Measurements from ENCODE around the gene NUP205.

The NUP205 gene

GRCh38 chr7:135541029-135541428 lies 16.7 kb upstream of the NUP205 start:
- DNase-seq: no peak

DNA sequence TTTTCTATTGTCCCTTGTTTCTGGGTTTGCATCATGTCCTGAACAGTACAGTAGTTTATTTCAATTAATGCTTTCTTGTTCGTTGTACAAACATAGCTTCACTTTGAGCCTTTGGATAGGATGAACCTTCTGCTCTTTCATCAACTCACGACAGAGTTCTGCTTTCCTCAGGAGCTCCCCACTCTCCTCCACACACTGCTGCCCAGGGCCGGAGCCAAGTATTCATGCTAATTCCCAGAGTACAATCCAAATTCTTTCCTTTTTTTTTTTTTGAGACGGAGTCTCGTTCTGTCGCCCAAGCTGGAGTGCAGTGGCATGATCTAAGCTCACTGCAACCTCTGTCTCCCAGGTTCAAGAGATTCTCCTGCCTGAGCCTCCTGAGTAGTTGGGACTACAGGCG lies 7.5 kb upstream of the NUP205 start:
- DNase-seq: no peak

DNA sequence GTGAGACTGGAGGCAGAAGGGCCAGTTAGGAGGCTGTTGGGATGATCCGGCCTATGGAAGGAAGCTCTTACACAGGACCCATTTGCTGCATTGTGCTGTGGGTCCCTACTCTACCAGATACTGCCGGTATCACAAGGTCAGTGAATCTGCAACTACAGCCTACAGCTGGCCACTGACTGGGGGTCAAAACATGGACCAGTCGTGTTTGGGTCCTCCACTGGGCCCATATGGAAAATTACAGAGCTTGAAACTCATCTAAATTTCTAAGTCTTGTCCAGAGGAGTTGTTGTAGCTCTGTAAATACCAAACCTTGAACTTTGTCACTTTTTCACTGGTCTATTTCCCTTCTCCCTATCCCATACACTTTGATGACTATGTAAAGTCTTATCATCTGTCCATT lies 5.6 kb upstream of the NUP205 start:
- no peak for DNase-seq

GRCh38 chr7:135553346-135553745 lies 4.4 kb upstream of the NUP205 start:
- no peak for DNase-seq

DNA sequence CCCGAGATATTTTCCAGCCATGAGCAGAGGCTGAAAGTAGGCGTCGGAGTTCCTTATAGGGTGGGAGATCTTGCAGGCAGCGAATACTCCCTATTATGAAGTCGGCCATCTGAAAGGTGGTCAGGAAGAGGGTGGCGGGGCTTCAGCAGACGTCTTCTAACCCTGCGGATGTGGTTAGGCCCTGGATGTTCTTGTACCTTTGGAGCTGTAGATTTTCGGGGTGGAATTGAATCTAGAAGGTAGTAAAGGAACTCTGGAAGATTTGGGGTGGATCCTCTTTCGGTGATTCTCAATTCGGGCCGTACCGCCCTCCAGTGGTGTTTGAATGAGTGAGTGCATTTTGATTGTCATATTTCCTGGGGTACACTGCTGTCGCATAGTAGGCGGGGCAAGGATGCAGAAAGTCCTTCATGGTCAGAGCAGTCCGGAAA lies 635 bp downstream of the NUP205 start:
- DNase-seq: peak; percentile 70

DNA sequence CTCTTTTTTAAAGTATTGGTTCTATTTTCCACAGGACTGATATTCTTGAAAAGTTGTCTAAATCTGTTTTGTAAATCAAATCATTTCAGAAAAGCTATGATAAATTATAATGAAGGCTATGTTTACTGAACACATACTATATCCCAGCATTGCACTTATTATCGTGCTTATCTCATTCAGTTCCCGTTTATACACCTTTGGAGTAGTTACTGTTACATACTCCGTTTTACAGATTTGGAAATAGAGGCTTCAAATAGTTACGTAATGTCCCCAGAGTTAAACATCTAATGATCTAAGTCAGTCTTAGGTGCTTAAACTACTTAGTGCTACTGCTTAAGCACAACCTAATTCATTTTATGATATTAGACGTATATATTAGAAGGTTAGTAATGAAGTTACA lies 1.2 kb downstream of the NUP205 start:
- no peak for DNase-seq

DNA sequence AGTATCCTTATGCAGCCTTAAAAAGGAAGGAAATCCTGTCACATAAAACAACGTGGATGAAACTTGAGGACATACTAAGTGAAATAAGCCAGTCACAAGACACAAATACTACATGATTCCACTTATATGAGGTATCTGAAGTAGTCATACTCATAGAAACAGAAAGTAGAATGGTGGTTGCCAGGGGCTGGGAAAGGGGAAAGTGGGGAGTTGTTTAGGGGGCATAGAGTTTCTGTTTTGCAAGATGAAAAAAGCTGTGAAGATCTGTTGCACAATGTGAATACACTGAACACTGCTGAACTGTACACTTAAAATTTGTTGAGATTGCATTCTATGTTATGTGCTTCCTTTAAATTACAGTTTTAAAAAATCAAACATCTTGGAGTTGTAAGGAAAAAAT lies 2.9 kb downstream of the NUP205 start:
- DNase-seq: no peak

GRCh38 chr7:135562720-135563119 lies 5.0 kb downstream of the NUP205 start:
- no peak for DNase-seq

DNA sequence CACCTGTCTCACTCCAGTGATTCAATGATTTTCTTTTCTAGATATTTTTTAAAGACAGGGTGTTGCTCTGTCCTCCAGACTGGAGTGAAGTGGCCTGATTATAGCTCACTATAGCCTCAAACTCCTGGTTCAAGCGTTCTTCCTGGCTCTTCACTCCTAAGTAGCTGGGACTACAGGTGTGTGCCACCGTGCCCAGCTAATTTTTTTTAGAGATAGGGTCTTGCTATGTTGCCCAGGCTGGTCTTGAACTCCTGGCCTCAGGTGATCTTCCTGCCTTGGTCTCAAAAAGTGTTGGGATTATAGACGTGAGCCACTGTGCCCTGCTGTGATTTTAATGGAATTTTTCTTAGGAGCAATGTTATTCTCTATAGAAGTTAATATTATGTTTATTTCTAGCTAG lies 14.1 kb downstream of the NUP205 start:
- DNase-seq: no peak

DNA sequence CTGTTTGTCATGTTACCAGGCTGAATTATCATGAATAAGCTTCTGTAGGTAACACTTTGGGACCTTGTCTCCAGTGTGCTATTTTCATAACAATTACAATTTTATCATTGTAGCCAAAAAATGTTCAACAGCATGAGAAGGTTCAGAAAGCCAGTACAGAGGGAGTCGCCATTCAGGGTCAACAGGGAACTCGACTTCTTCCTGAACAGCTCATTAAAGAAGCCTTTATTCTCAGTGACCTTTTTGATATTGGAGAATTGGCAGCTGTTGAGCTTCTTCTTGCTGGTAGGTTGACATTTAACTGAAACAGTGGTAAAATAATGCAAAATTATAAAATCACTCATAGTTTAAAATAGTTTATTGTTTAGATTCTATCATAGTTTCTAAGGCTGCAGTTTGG lies 15.8 kb downstream of the NUP205 start:
- DNase-seq: no peak

- DNase-seq: no peak
Observed at GRCh38 chr7:135575296-135575695, 17.6 kb downstream of the NUP205 start.

GRCh38 chr7:135578569-135578968 lies 20.9 kb downstream of the NUP205 start:
- DNase-seq: no peak

DNA sequence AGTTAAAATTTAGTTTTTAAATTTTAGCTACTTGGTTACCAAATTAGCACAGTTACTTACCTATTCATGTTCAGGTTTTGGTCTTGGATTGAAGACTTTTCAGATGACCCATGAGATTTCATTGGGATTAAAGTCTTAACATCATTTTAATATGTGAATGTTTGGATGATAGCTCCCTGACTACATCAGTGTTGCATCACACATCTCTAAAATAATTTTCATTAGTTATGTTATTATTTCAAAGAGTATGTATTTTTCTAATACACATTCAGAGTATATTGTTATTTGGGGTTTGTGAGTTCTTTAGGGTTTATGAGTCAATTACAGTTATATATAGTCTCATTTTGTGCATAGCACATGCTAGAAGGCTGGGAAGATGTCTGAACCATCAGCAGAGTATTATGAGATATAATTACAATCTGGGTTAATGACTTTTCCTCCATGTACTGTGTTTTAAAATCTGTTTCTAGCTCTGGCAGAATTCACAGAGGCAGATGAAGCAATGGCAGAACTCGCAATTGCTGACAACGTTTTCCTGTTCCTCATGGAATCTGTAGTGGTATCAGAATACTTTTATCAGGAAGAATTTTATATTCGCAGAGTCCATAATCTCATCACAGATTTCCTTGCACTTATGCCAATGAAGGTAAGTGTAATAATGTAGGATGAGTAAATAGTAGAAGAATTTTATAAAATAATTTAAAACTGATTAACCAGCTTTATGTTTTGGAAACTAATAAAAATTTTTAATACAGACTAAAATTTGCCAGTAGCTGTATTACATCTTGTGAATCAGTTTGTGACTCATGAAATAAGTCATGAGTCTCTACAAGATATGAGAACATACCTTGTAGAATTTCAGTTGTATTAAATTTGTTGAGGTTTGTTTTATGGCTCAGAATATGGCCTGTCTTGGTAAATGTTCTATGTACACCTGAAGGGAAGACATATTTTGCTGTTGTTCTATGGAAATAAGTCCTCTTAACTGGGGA lies 26.9 kb downstream of the NUP205 start:
- DNase-seq: no peak

DNA sequence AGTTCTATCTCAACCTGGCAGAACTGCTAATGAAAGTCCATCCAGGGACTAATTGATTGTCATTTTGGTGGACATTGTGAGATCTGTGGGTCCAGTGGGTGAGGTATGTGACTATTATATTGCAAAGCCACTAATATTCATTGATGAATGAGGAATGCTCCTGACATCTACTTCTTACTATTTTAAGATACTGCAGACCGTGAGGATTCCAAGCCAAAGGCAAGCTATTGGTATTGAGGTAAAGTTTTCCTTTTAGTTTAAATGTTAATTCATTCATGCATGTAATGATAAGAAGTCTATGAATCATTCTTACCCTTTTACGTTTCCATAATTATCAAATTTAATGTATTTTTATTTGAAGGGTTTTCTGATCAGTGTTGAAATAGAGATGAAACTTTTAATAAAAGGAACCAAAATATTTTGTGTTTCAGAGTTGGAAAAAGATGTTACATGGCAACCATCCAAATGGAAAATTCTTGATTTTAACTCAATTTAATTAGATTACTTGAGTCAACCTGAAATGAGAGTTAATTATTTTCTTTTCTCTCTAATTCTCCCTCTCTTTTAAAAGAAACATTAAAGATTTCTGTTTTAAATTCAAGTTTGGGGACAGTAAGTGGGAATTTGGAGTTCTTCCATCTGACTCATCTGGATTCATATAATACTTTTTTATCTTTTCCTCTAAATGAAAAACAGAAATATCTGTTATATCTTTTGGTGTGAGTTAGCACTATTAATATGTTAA lies 39.6 kb downstream of the NUP205 start:
- no peak for DNase-seq

DNA sequence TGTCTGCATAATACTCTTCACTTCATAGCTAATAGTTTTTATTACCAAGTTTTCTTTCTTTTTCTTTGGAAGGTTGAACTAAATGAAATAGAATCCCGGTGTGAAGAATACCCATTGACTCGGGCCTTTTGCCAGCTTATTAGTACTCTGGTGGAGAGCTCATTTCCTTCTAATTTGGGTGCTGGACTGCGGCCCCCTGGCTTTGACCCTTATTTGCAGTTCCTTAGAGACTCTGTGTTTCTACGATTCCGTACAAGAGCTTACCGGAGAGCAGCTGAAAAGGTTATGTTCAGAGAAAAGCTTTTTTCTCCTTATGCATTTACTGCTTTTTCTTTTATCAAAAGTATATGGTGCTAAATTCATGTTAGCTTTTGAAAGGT lies 40.2 kb downstream of the NUP205 start:
- DNase-seq: no peak

GRCh38 chr7:135599471-135599870 lies 41.8 kb downstream of the NUP205 start:
- DNase-seq: no peak

- no peak for DNase-seq
Observed at GRCh38 chr7:135600226-135600625, 42.5 kb downstream of the NUP205 start.

GRCh38 chr7:135601182-135601581 lies 43.5 kb downstream of the NUP205 start:
- DNase-seq: no peak

- no peak for DNase-seq
Observed at GRCh38 chr7:135602304-135602703, 44.6 kb downstream of the NUP205 start.

DNA sequence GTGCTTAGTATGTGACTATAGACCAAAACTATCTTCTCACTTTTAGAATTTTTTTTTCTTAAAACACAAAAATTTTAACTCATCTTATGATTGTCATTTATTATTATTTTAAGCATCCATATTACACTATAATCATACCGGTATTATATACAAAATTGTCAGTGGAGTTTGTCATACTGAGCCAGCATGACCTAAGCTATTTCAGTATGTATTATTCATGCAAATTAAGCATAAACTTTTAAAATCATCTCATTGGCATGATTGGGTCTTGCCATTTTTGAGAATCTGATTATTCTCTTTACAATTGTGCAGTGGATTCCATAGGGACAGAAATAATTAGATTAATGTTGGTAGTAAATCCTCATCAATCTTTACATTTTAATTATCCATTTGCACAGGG lies 58.4 kb downstream of the NUP205 start:
- DNase-seq: no peak

- DNase-seq: no peak
Observed at GRCh38 chr7:135617781-135618180, 60.1 kb downstream of the NUP205 start.

GRCh38 chr7:135618510-135618909 lies 60.8 kb downstream of the NUP205 start:
- DNase-seq: no peak

DNA sequence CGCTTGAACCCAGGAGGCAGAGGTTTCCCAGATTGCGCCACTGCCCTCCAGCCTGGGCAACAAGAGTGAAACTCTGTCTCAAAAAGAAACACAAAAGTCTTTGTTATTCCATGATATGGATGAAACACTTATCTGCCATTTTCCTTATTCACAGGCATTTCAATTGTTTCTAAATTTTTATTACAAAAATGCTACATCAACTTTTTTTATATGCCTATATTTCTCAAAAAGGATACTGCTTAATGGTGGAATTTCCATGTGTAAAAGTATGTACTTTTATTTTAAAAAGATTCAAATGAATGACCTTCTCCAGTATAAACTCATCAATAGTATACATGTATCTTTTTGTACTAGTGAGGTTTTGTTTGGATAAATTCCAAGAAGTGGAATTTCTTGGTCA lies 62.7 kb downstream of the NUP205 start:
- no peak for DNase-seq

All from activated CD8-positive, alpha-beta memory T cell treated with anti-CD3 and anti-CD28 coated beads, Interleukin-2, amount 50 U/mL, for 48 hours (primary cell).